ENCODE results near the gene AKAP17A. TPM values are rescaled to one million over a fixed set of nuclear protein-coding genes. Genes with fewer than 3 reads are reported as not detected.
"Not testable (repeated sequence)": the region's sequence is repeated elsewhere in the genome, so short reads cannot be mapped to it uniquely, and the experiment has no call there.

Gene AKAP17A
- total RNA-seq, 1 donor = 73.0 TPM

DNA sequence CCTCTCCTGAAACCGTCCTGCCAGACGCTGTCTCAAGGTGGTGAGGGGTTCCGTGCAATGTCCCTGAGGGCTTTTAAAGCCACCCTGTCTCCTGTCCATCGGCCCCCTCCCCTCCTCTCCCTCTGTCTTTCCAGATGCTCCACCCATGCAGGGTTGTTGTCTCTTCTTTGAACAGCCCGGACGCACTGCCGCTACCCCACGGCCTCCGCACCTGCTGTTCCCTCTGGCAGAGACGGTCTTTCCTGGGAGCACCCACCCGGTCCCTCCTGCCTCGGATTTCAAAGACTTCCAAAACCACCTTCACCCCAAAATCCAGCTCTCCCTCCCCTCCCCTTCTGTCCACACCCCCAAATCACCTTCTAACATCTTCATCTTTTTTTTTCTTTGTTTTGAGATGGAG is 19.3 kb downstream of the AKAP17A start:
- Histone ChIP-seq H3K4me1 (ENCODE audit: insufficient read depth, low read length) (no peaks in the 10 kb centered on the region), H3K4me3 (ENCODE audit: low read length) (no peak overlapping the region), H3K9me3 (ENCODE audit: low read depth, low read length) (no peaks in the 10 kb centered on the region), H3K27me3 (ENCODE audit: insufficient read depth, low read length) (no peaks in the 10 kb centered on the region)

DNA sequence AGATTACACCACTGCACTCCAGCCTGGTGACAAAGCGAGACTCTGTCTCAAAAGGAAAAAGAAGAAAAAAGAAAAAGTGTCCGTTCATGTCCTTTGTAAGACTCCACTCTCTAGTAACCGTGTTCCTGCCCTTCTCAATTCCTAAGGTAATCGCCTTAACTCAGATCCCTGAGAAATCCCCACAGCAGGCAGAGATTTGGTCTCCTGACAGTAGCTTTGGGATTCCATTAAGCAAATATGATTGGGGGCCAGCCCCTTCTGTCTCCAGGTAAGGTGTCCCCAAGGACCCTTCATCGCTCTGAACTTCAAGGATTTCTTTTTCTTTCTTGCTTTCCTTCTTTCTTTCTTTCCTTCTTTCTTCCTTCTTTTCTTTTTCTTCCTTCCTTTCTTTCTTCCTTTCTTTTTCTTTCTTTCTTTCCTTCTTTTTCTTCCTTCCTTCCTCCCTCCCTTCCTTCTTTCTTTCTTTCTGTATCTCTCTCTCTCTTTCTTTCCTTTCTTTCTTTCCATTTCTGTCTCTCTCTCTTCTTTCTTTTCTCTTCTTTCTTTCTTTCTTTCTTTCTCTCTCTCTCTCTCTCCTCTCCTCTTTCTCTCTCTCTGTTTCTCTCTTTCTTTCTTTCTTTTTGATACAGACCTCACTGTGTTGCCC is 21.4 kb downstream of the AKAP17A start:
- Histone ChIP-seq H3K27me3 (ENCODE audit: insufficient read depth, low read length) (no peaks in the 10 kb centered on the region), H3K9me3 (ENCODE audit: low read depth, low read length) (no peaks in the 10 kb centered on the region), H3K4me1 (ENCODE audit: insufficient read depth, low read length) (no peaks in the 10 kb centered on the region), H3K4me3 (ENCODE audit: low read length) (no peak overlapping the region)

DNA sequence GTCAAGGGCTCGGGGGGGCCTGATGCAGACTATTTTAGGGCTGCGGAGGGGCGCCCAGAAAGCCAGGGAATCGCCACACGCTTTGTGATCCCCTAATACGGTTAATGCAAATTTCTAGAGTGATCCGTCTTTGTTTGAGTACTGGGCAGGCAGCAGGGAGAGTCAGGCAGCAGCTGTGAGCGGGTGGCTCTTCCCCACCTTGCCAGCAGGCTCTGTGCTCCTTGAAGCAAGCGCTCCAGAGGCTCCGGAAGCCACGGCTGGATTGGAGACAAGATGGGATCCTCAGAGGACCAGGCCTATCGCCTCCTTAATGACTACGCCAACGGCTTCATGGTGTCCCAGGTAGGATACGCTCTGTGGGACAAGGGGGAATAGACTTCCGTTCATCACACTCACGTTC is 23.5 kb downstream of the AKAP17A start, which contains the start of gene ASMT:
Gene ASMT, plus strand, starts transcription at position 133 of the 400 bp plus-strand sequence. Its CDS starts 141 bp downstream, at position 274.
- Histone ChIP-seq H3K4me3 (ENCODE audit: low read length) (no peak within 1 kb of the TSS), H3K27me3 (ENCODE audit: insufficient read depth, low read length) (no peaks in the 10 kb centered on the region), H3K9me3 (ENCODE audit: low read depth, low read length) (no peaks in the 10 kb centered on the region), H3K4me1 (ENCODE audit: insufficient read depth, low read length) (no peaks in the 10 kb centered on the region)

DNA sequence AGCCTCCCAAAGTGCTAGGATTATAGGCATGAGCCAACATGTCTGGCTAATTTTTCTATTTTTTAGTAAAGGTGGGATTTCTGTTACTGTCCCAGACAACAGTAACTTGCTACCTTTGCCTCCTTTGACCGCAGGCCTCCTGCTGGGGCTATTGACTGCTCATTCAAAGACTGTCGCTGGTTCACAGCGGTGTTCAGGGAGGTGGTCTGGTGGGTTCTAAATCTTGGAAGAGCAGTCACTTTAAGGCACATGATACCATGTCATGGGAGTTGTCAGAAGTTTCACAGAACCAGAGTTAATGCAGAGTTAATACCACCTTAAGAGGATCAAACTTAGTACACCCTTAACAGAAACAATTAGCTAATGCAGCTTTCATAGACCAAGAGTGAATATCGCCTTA is 27.3 kb downstream of the AKAP17A start:
- H3K27me3 ChIP-seq (ENCODE audit: insufficient read depth, low read length) = no peaks in the 10 kb centered on the region
- H3K9me3 ChIP-seq (ENCODE audit: low read depth, low read length) = no peaks in the 10 kb centered on the region

DNA sequence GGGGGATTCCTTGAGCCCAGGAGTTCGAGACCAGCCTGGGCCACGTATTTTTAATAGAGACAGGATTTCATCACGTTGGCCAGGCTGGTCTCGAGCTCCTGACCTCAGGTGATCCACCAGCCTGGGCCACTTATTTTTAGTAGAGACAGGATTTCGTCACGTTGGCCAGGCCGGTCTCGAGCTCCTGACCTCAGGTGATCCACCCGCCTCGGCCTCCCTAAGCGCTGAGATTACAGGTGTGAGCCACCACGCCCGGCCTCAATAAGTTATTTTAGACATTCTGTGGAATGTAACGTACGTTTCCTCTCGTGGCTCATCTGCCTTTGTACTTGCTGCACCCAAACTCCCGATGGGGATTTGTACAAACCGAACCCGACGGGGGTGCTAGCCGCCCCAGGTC is 32.3 kb downstream of the AKAP17A start:
- H3K4me1 ChIP-seq (ENCODE audit: insufficient read depth, low read length) = peaks cover 9% of the 10 kb centered on the region
- no peaks in the 10 kb centered on the region for H3K9me3 ChIP-seq (ENCODE audit: low read depth, low read length)
- no peaks in the 10 kb centered on the region for H3K27me3 ChIP-seq (ENCODE audit: insufficient read depth, low read length)
- H3K4me3 ChIP-seq (ENCODE audit: low read length) = no peak overlapping the region

More for the DNA sequence above, 27.3 kb downstream of the AKAP17A start:
- Histone ChIP-seq H3K4me3 (ENCODE audit: low read length) (no peak overlapping the region), H3K4me1 (ENCODE audit: insufficient read depth, low read length) (peaks cover 9% of the 10 kb centered on the region)

DNA sequence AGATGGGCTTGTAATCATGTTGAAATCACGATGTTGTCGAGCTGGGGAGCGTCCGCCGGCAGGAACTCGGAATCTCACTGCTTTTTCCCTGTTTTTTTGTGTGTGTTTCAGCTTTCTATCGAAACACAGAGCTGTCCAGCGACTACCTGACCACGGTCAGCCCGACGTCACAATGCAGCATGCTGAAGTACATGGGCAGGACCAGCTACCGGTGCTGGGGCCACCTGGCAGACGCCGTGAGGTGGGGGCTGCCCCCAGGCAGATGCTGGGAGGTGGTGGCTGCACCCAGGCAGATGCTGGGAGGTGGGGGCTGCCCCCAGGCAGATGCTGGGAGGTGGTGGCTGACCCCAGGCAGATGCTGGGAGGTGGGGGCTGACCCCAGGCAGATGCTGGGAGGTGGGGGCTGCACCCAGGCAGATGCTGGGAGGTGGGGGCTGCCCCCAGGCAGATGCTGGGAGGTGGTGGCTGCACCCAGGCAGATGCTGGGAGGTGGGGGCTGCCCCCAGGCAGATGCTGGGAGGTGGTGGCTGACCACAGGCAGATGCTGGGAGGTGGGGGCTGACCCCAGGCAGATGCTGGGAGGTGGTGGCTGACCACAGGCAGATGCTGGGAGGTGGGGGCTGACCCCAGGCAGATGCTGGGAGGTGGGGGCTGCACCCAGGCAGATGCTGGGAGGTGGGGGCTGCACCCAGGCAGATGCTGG is 32.9 kb downstream of the AKAP17A start:
- H3K27me3 ChIP-seq (ENCODE audit: insufficient read depth, low read length); H3K4me1 ChIP-seq (ENCODE audit: insufficient read depth, low read length); H3K9me3 ChIP-seq (ENCODE audit: low read depth, low read length); H3K4me3 ChIP-seq (ENCODE audit: low read length): not testable (repeated sequence)

DNA sequence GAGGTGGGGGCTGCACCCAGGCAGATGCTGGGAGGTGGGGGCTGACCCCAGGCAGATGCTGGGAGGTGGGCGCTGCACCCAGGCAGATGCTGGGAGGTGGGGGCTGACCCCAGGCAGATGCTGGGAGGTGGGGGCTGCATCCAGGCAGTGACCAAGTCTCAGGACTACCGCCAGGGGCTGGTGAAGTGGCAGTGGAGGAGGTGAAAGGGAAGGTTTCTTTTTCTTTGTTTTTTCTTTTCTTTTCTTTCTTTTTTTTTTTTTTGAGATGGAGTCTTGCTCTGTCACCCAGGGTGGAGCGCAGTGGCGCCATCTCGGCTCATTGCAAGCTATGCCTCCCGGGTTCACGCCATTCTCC is 33.4 kb downstream of the AKAP17A start:
- H3K9me3 ChIP-seq (ENCODE audit: low read depth, low read length); H3K27me3 ChIP-seq (ENCODE audit: insufficient read depth, low read length); H3K4me3 ChIP-seq (ENCODE audit: low read length); H3K4me1 ChIP-seq (ENCODE audit: insufficient read depth, low read length): not testable (repeated sequence)

DNA sequence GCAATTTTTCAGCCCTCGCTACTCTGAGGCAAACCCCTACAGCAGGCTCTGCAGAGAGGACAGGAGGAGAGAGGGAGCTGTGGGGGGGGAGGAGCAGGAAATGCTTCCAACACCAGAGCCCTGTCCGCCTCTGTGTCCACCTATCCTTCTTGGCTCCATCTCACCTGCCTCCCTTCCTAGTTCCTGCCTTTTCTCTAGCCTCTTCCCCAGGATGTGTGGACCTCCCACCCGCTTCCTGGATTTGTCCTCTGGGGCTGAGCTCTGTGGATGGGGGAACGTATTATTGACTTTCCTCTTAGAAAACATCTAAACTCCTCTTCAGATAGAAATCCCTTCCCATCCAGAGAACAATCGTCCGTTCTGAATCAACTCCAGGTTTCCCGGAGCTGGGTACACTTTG is 37.8 kb downstream of the AKAP17A start:
- Histone ChIP-seq H3K4me1 (ENCODE audit: insufficient read depth, low read length) (no peaks in the 10 kb centered on the region), H3K27me3 (ENCODE audit: insufficient read depth, low read length) (no peaks in the 10 kb centered on the region), H3K4me3 (ENCODE audit: low read length) (no peak overlapping the region), H3K9me3 (ENCODE audit: low read depth, low read length) (no peaks in the 10 kb centered on the region)

DNA sequence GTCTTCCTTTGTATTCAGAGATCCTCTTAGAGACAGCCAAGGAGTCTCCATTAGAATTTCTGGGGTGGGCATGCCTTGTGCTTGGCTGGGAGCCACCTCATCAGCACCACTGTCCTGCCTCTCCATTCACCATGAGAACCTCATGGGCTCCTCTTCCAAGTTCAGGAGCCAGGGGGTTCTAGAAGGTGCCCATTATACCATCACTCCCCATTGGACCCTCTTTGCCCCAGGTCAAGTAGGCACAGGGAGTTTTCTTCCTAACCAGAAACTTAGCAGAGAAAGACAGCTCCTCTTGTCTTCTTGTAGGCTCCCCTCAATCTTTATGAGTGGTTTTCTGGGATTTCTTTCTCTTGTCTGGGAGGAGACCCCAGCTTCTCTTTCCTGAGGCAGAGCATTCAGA is 54.6 kb downstream of the AKAP17A start:
- Histone ChIP-seq H3K9me3 (ENCODE audit: low read depth, low read length) (no peaks in the 10 kb centered on the region), H3K27me3 (ENCODE audit: insufficient read depth, low read length) (no peaks in the 10 kb centered on the region), H3K4me1 (ENCODE audit: insufficient read depth, low read length) (peaks cover 5% of the 10 kb centered on the region), H3K4me3 (ENCODE audit: low read length) (no peak overlapping the region)

DNA sequence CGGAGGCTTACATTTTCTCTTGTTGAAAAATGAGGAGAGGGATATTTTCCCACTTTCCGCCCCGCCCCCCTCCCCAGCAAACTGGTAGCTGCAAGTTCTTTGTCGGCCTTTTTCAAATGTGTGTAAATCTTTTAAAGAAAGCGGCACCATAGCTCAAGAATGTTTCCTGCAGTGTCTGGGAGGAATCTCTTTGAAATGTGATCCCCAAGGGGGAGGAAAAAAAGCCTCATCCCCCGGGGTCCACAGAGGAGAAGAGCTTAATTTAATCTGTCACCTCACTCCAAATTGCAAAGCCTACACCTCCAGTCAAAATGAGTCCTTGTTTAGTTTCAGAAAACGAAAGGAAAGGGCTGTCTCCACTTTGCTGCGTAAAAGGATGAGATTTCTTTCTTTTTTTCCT is 58.2 kb downstream of the AKAP17A start:
- Histone ChIP-seq H3K9me3 (ENCODE audit: low read depth, low read length) (no peaks in the 10 kb centered on the region), H3K4me3 (ENCODE audit: low read length) (no peak overlapping the region), H3K4me1 (ENCODE audit: insufficient read depth, low read length) (peaks cover 5% of the 10 kb centered on the region), H3K27me3 (ENCODE audit: insufficient read depth, low read length) (no peaks in the 10 kb centered on the region)

Other genes with a start within 250 kb of the AKAP17A start
- gene SLC25A6, start 199.5 kb upstream of the AKAP17A start, total RNA-seq = 315 TPM
- gene ASMTL, start 138.7 kb upstream of the AKAP17A start, total RNA-seq = 12.7 TPM
- 75.1 TPM for gene P2RY8, start 54.4 kb upstream of the AKAP17A start, total RNA-seq
- gene ASMT, start 23.5 kb downstream of the AKAP17A start, total RNA-seq = 0.73 TPM

Measured in mononuclear cell (primary cell).